ENCODE results near the gene KLK12. TPM values are rescaled to one million over a fixed set of nuclear protein-coding genes. Genes with fewer than 3 reads are reported as not detected.

KLK12 gene
- total RNA-seq, 1 experiment from 2014 or later, result not detected

DNA sequence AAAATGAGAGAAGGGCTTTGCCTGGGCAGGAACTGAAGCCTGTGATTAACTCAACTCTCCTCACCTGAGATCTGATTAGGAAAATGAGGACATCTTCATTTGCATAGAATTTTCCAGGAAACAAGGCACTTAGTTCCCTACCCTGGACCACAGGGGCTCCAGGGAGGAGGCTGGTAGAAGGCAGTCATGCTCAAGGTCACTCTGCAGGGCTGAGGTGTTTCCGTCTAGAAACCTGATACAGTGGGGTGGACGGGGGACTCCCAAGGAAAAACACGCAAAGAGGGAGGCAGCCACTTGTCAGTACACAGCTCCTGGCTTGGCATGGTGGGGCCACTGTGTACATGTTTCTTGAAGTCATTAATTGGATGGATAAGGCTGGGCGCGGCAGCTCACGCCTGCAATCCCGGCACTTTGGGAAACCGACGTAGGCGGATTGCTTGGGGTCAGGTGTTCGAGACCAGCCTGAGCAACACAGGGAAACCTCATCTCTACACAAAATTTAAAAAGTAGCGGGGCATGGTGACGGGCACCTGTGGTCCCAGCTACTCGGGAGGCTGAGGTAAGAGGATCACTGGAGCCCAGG, 41.9 kb upstream of the KLK12 start:
- Histone ChIP-seq H2BK5ac (ENCODE audit: insufficient read length, low read length) (no peak overlapping the region), H2BK12ac (ENCODE audit: insufficient read length, low read depth, low read length) (no peak overlapping the region), H2AK5ac (ENCODE audit: insufficient read length, low read length) (no peak overlapping the region), H2BK15ac (ENCODE audit: low read depth, low read length) (no peak overlapping the region), H3K56ac (ENCODE audit: insufficient read length, low read depth, low read length) (no peak overlapping the region), H4K20me1 (ENCODE audit: control insufficient read depth, insufficient read depth, insufficient read length) (no peaks in the 10 kb centered on the region), H3K27ac (ENCODE audit: insufficient read length, low read depth, low read length) (no peak overlapping the region), H3K4me2 (ENCODE audit: insufficient read depth, insufficient read length, low read length) (no peak overlapping the region), H4K8ac (replicated peaks; ENCODE audit: insufficient read length, low read depth, low read length) (no peak overlapping the region), H2BK120ac (ENCODE audit: low read depth, low read length, poor library complexity, severe bottlenecking) (no peak overlapping the region), H2AFZ (ENCODE audit: low read length) (no peak overlapping the region), H3K79me1 (ENCODE audit: insufficient read depth, low read depth, low read length, poor library complexity, severe bottlenecking) (no peaks in the 10 kb centered on the region), H3K23ac (ENCODE audit: insufficient read length, low read depth, low read length) (no peak overlapping the region), H3K14ac (ENCODE audit: insufficient read depth, low read length) (no peak overlapping the region), H4K5ac (ENCODE audit: insufficient read length, low read depth, low read length) (no peak overlapping the region), H3K9me3 (ENCODE audit: control insufficient read depth, low read depth, low read length) (no peaks in the 10 kb centered on the region), H2BK20ac (ENCODE audit: low read depth, low read length, poor library complexity, severe bottlenecking) (no peak overlapping the region), H3K4ac (ENCODE audit: low read depth, low read length) (no peak overlapping the region), H3T11ph (ENCODE audit: low read length) (no peak overlapping the region), H3K23me2 (ENCODE audit: insufficient read length, low read depth, low read length, poor library complexity, severe bottlenecking) (no peaks in the 10 kb centered on the region), H4K91ac (ENCODE audit: insufficient read length, low read depth, low read length) (no peak overlapping the region), H3K27me3 (ENCODE audit: insufficient read depth, low read length) (no peaks in the 10 kb centered on the region), H3K4me1 (ENCODE audit: insufficient read depth, low read length) (peaks cover 2% of the 10 kb centered on the region; the same call in 1 of the 2 replicates), H3K79me2 (ENCODE audit: insufficient read depth, low read length) (no peaks in the 10 kb centered on the region), H3K18ac (ENCODE audit: insufficient read length, low read depth, low read length) (no peak overlapping the region), H3K9ac (ENCODE audit: extremely low read depth, insufficient read length, low read length) (no peak overlapping the region)
- no CpG with 5 or more reads among the region's 14 CpGs for WGBS (ENCODE audit: extremely low coverage, insufficient read length, low lambda C conversion rate)
- peaks cover 13 to 16% of the 10 kb centered on the region in 2 experiments for H3K4me1 Mint-ChIP-seq
- peaks cover 7 to 15% of the 10 kb centered on the region in 2 experiments for H3K9me3 Mint-ChIP-seq
- peak overlapping the region in 1 of 3 experiments; percentile 82; a peak in 2 of 7 replicates for H3K27ac Mint-ChIP-seq
- no peak for DNase-seq
- peaks cover 0 to 7% (median 0%) of the 10 kb centered on the region in 3 experiments; a peak in 1 of 7 replicates for H3K36me3 Mint-ChIP-seq (ENCODE audit: insufficient read depth in 1 of 3, low read depth in 3 of 3)
- peak overlapping the region in 1 of 2 experiments; percentile 25; a peak in 1 of 5 replicates for H3K4me3 Mint-ChIP-seq
- peaks cover 9% of the 10 kb centered on the region for H3K27me3 Mint-ChIP-seq (ENCODE audit: low read depth)
- no peak for TF ChIP-seq CTCF (conservative IDR thresholded peaks at IDR 0.05)
